DMS53 treated with DMSO at 0.1 percent for 48 hours (cell line): ENCODE measurements around the gene SLC66A1.
"Not testable (repeated sequence)": the region's sequence is repeated elsewhere in the genome, so short reads cannot be mapped to it uniquely, and the experiment has no call there.

Experiments
- DNase-seq: peaks from one replicate; lab custom pipeline; 2025; ENCODE audit not compliant: unreplicated experiment; lab: John Stamatoyannopoulos, UW

SLC66A1 gene

GRCh38 chr1:19311931-19312781, at the start of gene SLC66A1, which contains the start of gene AKR7A2:
SLC66A1 (plus strand) TSS chr1:19312326; CDS start chr1:19317678, 5,352 bp downstream.
AKR7A2 (minus strand) TSS chr1:19312144; CDS start chr1:19312124, 20 bp downstream.
- peak; percentile 90 for DNase-seq

GRCh38 chr1:19262744-19263143, 49.4 kb upstream of the SLC66A1 start:
- DNase-seq, result no peak

- no peak for DNase-seq
Observed at GRCh38 chr1:19268445-19268844, 43.7 kb upstream of the SLC66A1 start.

- DNase-seq, result peak; percentile 53
Observed at GRCh38 chr1:19269427-19270342, 42.4 kb upstream of the SLC66A1 start.

- not testable (repeated sequence) for DNase-seq
Observed at GRCh38 chr1:19270343-19270730, 41.8 kb upstream of the SLC66A1 start.

GRCh38 chr1:19272064-19272463, 40.1 kb upstream of the SLC66A1 start:
- no peak for DNase-seq

GRCh38 chr1:19273106-19273843, 38.9 kb upstream of the SLC66A1 start:
- DNase-seq, result no peak

- DNase-seq, result not testable (repeated sequence)
Observed at GRCh38 chr1:19273844-19274531, 38.1 kb upstream of the SLC66A1 start.

GRCh38 chr1:19274636-19275035, 37.5 kb upstream of the SLC66A1 start:
- DNase-seq, result no peak

GRCh38 chr1:19283891-19284290, 28.2 kb upstream of the SLC66A1 start:
- no peak for DNase-seq

- DNase-seq, result no peak
Observed at GRCh38 chr1:19284881-19285280, 27.2 kb upstream of the SLC66A1 start.

- DNase-seq, result not testable (repeated sequence)
Observed at GRCh38 chr1:19285366-19285765, 26.8 kb upstream of the SLC66A1 start.

GRCh38 chr1:19285807-19286206, 26.3 kb upstream of the SLC66A1 start:
- not testable (repeated sequence) for DNase-seq

- peak; percentile 35 for DNase-seq
Observed at GRCh38 chr1:19287436-19288185, 24.5 kb upstream of the SLC66A1 start.

- DNase-seq, result peak; percentile 68
Observed at GRCh38 chr1:19288324-19289241, 23.5 kb upstream of the SLC66A1 start, which contains the start of gene AKR7A3. AKR7A3 (minus strand) TSS chr1:19288770; CDS start chr1:19288709, 61 bp downstream.

GRCh38 chr1:19289244-19289643, 22.9 kb upstream of the SLC66A1 start:
- no peak for DNase-seq

GRCh38 chr1:19294638-19295037, 17.5 kb upstream of the SLC66A1 start:
- no peak for DNase-seq

GRCh38 chr1:19300211-19300610, 11.9 kb upstream of the SLC66A1 start:
- DNase-seq, result no peak
